LNCAP (cell line): ENCODE data around the gene ARHGAP32.

ENCODE experiments used
- CTCF ChIP-seq: fragments of 450-650 bp; IDR thresholded peaks from 2 replicates; pipeline ENCODE4 v1.5.1; 2017; ENCODE audit warnings: mild to moderate bottlenecking

The ARHGAP32 gene

GRCh38 chr11:129119036-129119435, 73.1 kb downstream of the ARHGAP32 start:
- no peak for TF ChIP-seq CTCF

GRCh38 chr11:129117595-129118350, 74.4 kb downstream of the ARHGAP32 start:
- peak; percentile 86 for TF ChIP-seq CTCF

- no peak for TF ChIP-seq CTCF
Measured at GRCh38 chr11:129115652-129116586, 76.2 kb downstream of the ARHGAP32 start.

GRCh38 chr11:129109701-129110100, 82.4 kb downstream of the ARHGAP32 start:
- no peak for TF ChIP-seq CTCF

GRCh38 chr11:129106788-129107187, 85.3 kb downstream of the ARHGAP32 start:
- TF ChIP-seq CTCF = no peak

GRCh38 chr11:129102756-129103155, 89.4 kb downstream of the ARHGAP32 start:
- TF ChIP-seq CTCF = no peak

- TF ChIP-seq CTCF = no peak
Measured at GRCh38 chr11:129102225-129102624, 89.9 kb downstream of the ARHGAP32 start.
